ENCODE results near the gene CIPC. TPM values are rescaled to one million over a fixed set of nuclear protein-coding genes. Genes with fewer than 3 reads are reported as not detected.

Gene CIPC
- polyA plus RNA-seq, 1 donor from 2014 or later = 36.7 TPM

- H3F3A ChIP-seq (ENCODE audit: insufficient read depth, low read length, poor library complexity, severe bottlenecking) = no peaks in the 10 kb centered on the region
- no peaks in the 10 kb centered on the region for H3K9me3 ChIP-seq (ENCODE audit: low read length)
- H3K9ac ChIP-seq (ENCODE audit: low read length) = no peak overlapping the region
- H4K20me1 ChIP-seq (ENCODE audit: insufficient read depth) = no peaks in the 10 kb centered on the region
- H3K27ac ChIP-seq (ENCODE audit: low read length) = no peak overlapping the region
- H3K9me2 ChIP-seq (ENCODE audit: insufficient read depth, low read length) = no peaks in the 10 kb centered on the region
- TF ChIP-seq EP300 (conservative IDR thresholded peaks at IDR 0.05; ENCODE audit: poor library complexity, severe bottlenecking) (no peak), POLR2AphosphoS5 (IDR thresholded peaks at IDR 0.05) (no peak), SMC3 (conservative IDR thresholded peaks at IDR 0.05; ENCODE audit: poor library complexity) (no peak), REST (IDR thresholded peaks at IDR 0.05; ENCODE audit: borderline replicate concordance) (no peak), MXI1 (conservative IDR thresholded peaks at IDR 0.05; ENCODE audit: poor library complexity, severe bottlenecking) (no peak), TAF1 (IDR thresholded peaks at IDR 0.05; ENCODE audit: low read depth) (no peak), CTCF (IDR thresholded peaks at IDR 0.05; ENCODE audit: poor library complexity, severe bottlenecking) (no peak), EZH2 (IDR thresholded peaks at IDR 0.05; ENCODE audit: borderline replicate concordance, insufficient read depth, low read length, poor library complexity, severe bottlenecking) (no peak), RAD21 (conservative IDR thresholded peaks at IDR 0.05) (no peak)
- H3K4me3 ChIP-seq (ENCODE audit: low read length) = no peak overlapping the region
- no peaks in the 10 kb centered on the region for H3K36me3 ChIP-seq (ENCODE audit: insufficient read depth, low read length)
- H3K27me3 ChIP-seq (ENCODE audit: insufficient read depth, low read depth, low read length) = no peaks in the 10 kb centered on the region
- H3K4me2 ChIP-seq (ENCODE audit: low read length) = no peak overlapping the region
- no peaks in the 10 kb centered on the region for H3K79me2 ChIP-seq (replicated peaks; ENCODE audit: insufficient read depth, low read length)
- no peak overlapping the region for H2AFZ ChIP-seq (ENCODE audit: low read depth, low read length)
Measured at GRCh38 chr14:77063571-77064171, 34.4 kb upstream of the CIPC start.

DNA sequence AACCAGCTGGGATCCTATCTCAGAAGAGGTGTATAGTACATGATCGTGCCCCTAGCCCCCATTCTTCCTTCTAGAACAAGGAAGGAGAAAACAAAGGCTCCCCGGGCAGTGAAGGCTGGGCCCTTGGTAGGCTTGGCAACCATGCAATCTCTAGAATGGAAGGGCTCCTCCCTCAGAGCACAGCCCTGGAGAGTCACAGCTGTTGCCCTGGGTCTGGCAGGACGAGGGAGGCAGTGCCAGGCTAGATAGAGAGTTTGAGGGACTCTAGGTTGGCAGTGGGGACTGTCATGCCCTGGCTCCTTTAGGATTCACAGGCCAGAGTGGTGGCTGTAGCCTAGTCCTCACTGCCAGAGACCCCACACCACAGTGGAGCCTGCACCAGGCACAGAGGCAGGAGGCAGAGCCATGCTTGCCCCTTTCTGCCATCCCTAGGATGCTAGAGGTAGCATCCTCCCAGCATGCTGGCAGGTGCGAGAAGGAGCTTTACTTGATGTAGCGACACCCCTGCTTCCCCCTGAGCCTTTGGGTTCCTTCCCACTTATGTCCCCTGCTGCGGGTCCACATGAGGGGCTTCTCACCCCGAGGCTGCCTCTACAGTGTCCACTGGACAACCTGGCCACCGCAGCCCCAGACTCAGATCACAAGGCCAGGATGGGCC lies 33.4 kb upstream of the CIPC start:
- no peaks in the 10 kb centered on the region for H3K27me3 ChIP-seq (ENCODE audit: insufficient read depth, low read depth, low read length)
- H3K9me2 ChIP-seq (ENCODE audit: insufficient read depth, low read length) = no peaks in the 10 kb centered on the region
- H3K4me2 ChIP-seq (ENCODE audit: low read length) = no peak overlapping the region
- no peaks in the 10 kb centered on the region for H3K9me3 ChIP-seq (ENCODE audit: low read length)
- no peak for TF ChIP-seq SMC3 (conservative IDR thresholded peaks at IDR 0.05; ENCODE audit: poor library complexity)
- TF ChIP-seq EZH2 (IDR thresholded peaks at IDR 0.05; ENCODE audit: borderline replicate concordance, insufficient read depth, low read length, poor library complexity, severe bottlenecking) = no peak
- TF ChIP-seq CTCF (IDR thresholded peaks at IDR 0.05; ENCODE audit: poor library complexity, severe bottlenecking) = no peak
- TF ChIP-seq POLR2AphosphoS5 (IDR thresholded peaks at IDR 0.05) = no peak
- TF ChIP-seq MXI1 (conservative IDR thresholded peaks at IDR 0.05; ENCODE audit: poor library complexity, severe bottlenecking) = no peak
- TF ChIP-seq REST (IDR thresholded peaks at IDR 0.05; ENCODE audit: borderline replicate concordance) = no peak
- TF ChIP-seq EP300 (conservative IDR thresholded peaks at IDR 0.05; ENCODE audit: poor library complexity, severe bottlenecking) = no peak
- TF ChIP-seq TAF1 (IDR thresholded peaks at IDR 0.05; ENCODE audit: low read depth) = no peak
- no peak for TF ChIP-seq RAD21 (conservative IDR thresholded peaks at IDR 0.05)
- no peaks in the 10 kb centered on the region for H3F3A ChIP-seq (ENCODE audit: insufficient read depth, low read length, poor library complexity, severe bottlenecking)
- no peak overlapping the region for H3K27ac ChIP-seq (ENCODE audit: low read length)
- no peak overlapping the region for H3K9ac ChIP-seq (ENCODE audit: low read length)
- no peaks in the 10 kb centered on the region for H3K79me2 ChIP-seq (replicated peaks; ENCODE audit: insufficient read depth, low read length)
- H3K36me3 ChIP-seq (ENCODE audit: insufficient read depth, low read length) = no peaks in the 10 kb centered on the region
- no peaks in the 10 kb centered on the region for H4K20me1 ChIP-seq (ENCODE audit: insufficient read depth)
- no peak overlapping the region for H2AFZ ChIP-seq (ENCODE audit: low read depth, low read length)
- no peak overlapping the region for H3K4me3 ChIP-seq (ENCODE audit: low read length)

Measured in neural cell (in vitro differentiated cells).